Measurements from ENCODE around the gene IMPA2. TPM values are rescaled to one million over a fixed set of nuclear protein-coding genes. Genes with fewer than 3 reads are reported as not detected.

IMPA2 gene
- total RNA-seq, 1 donor from 2014 or later: 24.1 TPM

DNA sequence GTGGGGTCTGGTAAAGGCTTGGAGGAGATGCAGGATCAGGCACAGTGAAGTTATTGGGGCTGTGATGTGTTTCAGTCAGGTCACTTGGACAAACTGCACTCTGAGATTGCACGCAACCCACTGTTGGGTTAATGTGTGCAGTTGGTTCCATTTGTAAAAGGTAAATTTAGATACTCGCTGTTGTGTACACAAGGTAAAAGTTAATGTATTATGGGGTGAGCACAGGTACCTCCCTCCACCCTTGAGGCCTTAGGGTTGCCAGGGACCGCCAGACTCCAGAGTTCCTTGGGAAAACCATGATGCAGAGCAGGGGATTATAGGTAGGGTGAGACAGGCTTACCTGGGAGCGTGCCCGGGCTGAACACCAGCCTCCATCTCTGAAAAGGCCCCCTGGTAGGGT is 20.1 kb downstream of the IMPA2 start:
- TF ChIP-seq CTCF (IDR thresholded peaks at IDR 0.05; ENCODE audit: unreplicated experiment): no peak
- no peak for DNase-seq (ENCODE audit: low spot score)
- Mint-ChIP-seq H3K27ac (ENCODE audit: unreplicated experiment) (no peak overlapping the region), H3K36me3 (ENCODE audit: low read depth, unreplicated experiment) (no peaks in the 10 kb centered on the region), H3K4me3 (ENCODE audit: unreplicated experiment) (no peak overlapping the region), H3K9me3 (ENCODE audit: unreplicated experiment) (no peaks in the 10 kb centered on the region), H3K4me1 (ENCODE audit: unreplicated experiment) (peaks cover 20% of the 10 kb centered on the region), H3K27me3 (ENCODE audit: unreplicated experiment) (peaks cover 2% of the 10 kb centered on the region)

DNA sequence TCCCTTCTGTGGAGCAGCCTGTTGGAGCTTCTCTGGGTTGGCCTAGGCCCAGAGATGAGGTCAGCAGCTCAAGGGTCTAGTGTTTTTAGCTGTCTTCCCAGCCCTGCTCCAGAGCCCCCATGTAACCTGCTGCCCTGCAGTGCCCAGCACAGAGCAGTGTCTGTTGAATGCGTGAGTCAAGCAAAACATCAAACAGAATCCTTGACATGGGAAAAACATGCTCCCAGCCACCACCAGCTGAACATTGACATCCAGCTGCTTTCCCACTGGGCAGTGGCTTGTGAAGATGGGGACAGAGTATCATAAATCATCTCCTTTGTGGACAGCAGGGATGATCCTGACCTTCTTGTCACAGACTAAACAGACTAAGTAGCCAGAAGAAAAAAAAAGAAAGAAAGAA is 22.6 kb downstream of the IMPA2 start:
- Mint-ChIP-seq H3K9me3 (ENCODE audit: unreplicated experiment) (no peaks in the 10 kb centered on the region), H3K36me3 (ENCODE audit: low read depth, unreplicated experiment) (no peaks in the 10 kb centered on the region), H3K27me3 (ENCODE audit: unreplicated experiment) (peaks cover 3% of the 10 kb centered on the region), H3K27ac (ENCODE audit: unreplicated experiment) (no peak overlapping the region), H3K4me3 (ENCODE audit: unreplicated experiment) (no peak overlapping the region), H3K4me1 (ENCODE audit: unreplicated experiment) (no peaks in the 10 kb centered on the region)
- DNase-seq (ENCODE audit: low spot score): no peak
- no peak for TF ChIP-seq CTCF (IDR thresholded peaks at IDR 0.05; ENCODE audit: unreplicated experiment)

- H3K4me1 Mint-ChIP-seq (ENCODE audit: unreplicated experiment): no peaks in the 10 kb centered on the region
- peaks cover 2% of the 10 kb centered on the region for H3K27me3 Mint-ChIP-seq (ENCODE audit: unreplicated experiment)
- no peaks in the 10 kb centered on the region for H3K36me3 Mint-ChIP-seq (ENCODE audit: low read depth, unreplicated experiment)
- H3K4me3 Mint-ChIP-seq (ENCODE audit: unreplicated experiment): no peak overlapping the region
- no peaks in the 10 kb centered on the region for H3K9me3 Mint-ChIP-seq (ENCODE audit: unreplicated experiment)
- H3K27ac Mint-ChIP-seq (ENCODE audit: unreplicated experiment): no peak overlapping the region
- DNase-seq (ENCODE audit: low spot score): no peak
- no peak for TF ChIP-seq CTCF (IDR thresholded peaks at IDR 0.05; ENCODE audit: unreplicated experiment)
These were observed 24.5 kb downstream of the IMPA2 start for GRCh38 chr18:12005538-12006487.

DNA sequence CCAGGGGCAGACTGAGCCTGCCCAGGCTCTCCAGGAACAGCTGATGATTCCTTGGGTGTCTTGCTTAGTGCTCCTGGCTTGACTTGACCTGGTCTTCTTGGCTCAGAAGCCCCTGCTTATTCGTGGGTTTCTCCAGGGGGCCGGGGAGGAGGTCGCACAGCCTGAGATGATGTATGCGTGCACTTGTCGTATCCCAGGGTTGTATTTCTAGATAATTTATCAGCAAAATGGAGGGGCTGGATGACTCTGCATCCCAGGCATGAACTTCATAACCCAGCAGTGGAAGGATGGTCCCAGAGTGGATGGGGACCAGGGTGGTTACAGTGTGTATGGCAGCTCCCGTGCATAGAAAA is 25.2 kb downstream of the IMPA2 start:
- H3K36me3 Mint-ChIP-seq (ENCODE audit: low read depth, unreplicated experiment): no peaks in the 10 kb centered on the region
- H3K9me3 Mint-ChIP-seq (ENCODE audit: unreplicated experiment): no peaks in the 10 kb centered on the region
- peaks cover 2% of the 10 kb centered on the region for H3K27me3 Mint-ChIP-seq (ENCODE audit: unreplicated experiment)
- H3K4me3 Mint-ChIP-seq (ENCODE audit: unreplicated experiment): no peak overlapping the region
- DNase-seq (ENCODE audit: low spot score): no peak
- no peak for TF ChIP-seq CTCF (IDR thresholded peaks at IDR 0.05; ENCODE audit: unreplicated experiment)
- no peaks in the 10 kb centered on the region for H3K4me1 Mint-ChIP-seq (ENCODE audit: unreplicated experiment)
- no peak overlapping the region for H3K27ac Mint-ChIP-seq (ENCODE audit: unreplicated experiment)

GRCh38 chr18:12007063-12007462 is 25.8 kb downstream of the IMPA2 start:
- no peak for DNase-seq (ENCODE audit: low spot score)
- Mint-ChIP-seq H3K36me3 (ENCODE audit: low read depth, unreplicated experiment) (no peaks in the 10 kb centered on the region), H3K4me1 (ENCODE audit: unreplicated experiment) (no peaks in the 10 kb centered on the region), H3K4me3 (ENCODE audit: unreplicated experiment) (no peak overlapping the region), H3K27ac (ENCODE audit: unreplicated experiment) (no peak overlapping the region), H3K9me3 (ENCODE audit: unreplicated experiment) (no peaks in the 10 kb centered on the region), H3K27me3 (ENCODE audit: unreplicated experiment) (peaks cover 2% of the 10 kb centered on the region)
- TF ChIP-seq CTCF (IDR thresholded peaks at IDR 0.05; ENCODE audit: unreplicated experiment): no peak

Data from endothelial cell (in vitro differentiated cells).